ENCODE measurements around the gene OSBPL3.

DNA sequence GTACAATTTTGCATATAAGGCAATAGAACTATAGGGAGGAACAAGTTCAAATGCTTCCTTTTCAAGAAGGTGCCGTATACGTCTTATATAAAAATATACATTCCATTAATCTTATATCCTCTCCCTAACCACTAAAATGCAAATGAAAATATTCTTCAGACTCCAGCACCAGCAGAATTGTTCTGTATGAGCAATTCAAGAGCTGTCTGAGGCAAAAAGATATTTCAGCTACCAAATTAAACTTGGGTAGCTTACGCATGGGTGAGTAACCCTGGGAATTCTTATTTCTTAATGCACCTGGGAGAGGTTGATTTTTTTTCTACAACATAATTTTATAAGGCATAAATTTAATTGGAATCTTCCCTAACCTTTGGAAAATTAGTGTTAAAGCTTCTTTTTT, 180.5 kb downstream of the OSBPL3 start:
- TF ChIP-seq, protein P1, sequence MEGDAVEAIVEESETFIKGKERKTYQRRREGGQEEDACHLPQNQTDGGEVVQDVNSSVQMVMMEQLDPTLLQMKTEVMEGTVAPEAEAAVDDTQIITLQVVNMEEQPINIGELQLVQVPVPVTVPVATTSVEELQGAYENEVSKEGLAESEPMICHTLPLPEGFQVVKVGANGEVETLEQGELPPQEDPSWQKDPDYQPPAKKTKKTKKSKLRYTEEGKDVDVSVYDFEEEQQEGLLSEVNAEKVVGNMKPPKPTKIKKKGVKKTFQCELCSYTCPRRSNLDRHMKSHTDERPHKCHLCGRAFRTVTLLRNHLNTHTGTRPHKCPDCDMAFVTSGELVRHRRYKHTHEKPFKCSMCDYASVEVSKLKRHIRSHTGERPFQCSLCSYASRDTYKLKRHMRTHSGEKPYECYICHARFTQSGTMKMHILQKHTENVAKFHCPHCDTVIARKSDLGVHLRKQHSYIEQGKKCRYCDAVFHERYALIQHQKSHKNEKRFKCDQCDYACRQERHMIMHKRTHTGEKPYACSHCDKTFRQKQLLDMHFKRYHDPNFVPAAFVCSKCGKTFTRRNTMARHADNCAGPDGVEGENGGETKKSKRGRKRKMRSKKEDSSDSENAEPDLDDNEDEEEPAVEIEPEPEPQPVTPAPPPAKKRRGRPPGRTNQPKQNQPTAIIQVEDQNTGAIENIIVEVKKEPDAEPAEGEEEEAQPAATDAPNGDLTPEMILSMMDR (IDR thresholded peaks at IDR 0.05), result no peak
- TF ChIP-seq, protein P2, sequence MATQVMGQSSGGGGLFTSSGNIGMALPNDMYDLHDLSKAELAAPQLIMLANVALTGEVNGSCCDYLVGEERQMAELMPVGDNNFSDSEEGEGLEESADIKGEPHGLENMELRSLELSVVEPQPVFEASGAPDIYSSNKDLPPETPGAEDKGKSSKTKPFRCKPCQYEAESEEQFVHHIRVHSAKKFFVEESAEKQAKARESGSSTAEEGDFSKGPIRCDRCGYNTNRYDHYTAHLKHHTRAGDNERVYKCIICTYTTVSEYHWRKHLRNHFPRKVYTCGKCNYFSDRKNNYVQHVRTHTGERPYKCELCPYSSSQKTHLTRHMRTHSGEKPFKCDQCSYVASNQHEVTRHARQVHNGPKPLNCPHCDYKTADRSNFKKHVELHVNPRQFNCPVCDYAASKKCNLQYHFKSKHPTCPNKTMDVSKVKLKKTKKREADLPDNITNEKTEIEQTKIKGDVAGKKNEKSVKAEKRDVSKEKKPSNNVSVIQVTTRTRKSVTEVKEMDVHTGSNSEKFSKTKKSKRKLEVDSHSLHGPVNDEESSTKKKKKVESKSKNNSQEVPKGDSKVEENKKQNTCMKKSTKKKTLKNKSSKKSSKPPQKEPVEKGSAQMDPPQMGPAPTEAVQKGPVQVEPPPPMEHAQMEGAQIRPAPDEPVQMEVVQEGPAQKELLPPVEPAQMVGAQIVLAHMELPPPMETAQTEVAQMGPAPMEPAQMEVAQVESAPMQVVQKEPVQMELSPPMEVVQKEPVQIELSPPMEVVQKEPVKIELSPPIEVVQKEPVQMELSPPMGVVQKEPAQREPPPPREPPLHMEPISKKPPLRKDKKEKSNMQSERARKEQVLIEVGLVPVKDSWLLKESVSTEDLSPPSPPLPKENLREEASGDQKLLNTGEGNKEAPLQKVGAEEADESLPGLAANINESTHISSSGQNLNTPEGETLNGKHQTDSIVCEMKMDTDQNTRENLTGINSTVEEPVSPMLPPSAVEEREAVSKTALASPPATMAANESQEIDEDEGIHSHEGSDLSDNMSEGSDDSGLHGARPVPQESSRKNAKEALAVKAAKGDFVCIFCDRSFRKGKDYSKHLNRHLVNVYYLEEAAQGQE (IDR thresholded peaks at IDR 0.05; ENCODE audit: insufficient read depth in 1 of 2, low read depth in 2 of 2, low read length in 1 of 2), result no peak

Data from Panc1 (cell line).